Measurements from ENCODE around the gene RBM47.

Gene RBM47

DNA sequence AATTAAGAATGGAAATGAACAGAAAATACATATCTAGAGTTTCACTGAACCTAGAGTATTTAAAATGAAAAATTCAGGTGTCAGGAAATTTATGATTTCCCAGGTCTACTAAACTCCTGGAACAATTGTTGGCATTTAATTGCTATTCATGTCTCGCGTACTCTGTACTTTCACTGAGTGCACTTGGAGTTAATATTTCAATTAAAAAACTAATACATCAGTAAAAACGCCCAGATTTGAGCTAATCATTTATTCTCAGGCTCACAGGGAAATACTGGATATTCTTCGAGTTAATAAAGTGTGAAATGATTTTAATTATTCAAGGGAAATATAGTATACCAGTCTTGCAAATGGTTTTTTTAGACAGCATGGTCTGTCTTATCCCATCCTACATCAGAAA is 168.6 kb downstream of the RBM47 start:
- no peak overlapping the region for H3K4me3 ChIP-seq (ENCODE audit: low read depth, low read length)
- TF ChIP-seq, protein P1, sequence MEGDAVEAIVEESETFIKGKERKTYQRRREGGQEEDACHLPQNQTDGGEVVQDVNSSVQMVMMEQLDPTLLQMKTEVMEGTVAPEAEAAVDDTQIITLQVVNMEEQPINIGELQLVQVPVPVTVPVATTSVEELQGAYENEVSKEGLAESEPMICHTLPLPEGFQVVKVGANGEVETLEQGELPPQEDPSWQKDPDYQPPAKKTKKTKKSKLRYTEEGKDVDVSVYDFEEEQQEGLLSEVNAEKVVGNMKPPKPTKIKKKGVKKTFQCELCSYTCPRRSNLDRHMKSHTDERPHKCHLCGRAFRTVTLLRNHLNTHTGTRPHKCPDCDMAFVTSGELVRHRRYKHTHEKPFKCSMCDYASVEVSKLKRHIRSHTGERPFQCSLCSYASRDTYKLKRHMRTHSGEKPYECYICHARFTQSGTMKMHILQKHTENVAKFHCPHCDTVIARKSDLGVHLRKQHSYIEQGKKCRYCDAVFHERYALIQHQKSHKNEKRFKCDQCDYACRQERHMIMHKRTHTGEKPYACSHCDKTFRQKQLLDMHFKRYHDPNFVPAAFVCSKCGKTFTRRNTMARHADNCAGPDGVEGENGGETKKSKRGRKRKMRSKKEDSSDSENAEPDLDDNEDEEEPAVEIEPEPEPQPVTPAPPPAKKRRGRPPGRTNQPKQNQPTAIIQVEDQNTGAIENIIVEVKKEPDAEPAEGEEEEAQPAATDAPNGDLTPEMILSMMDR (IDR thresholded peaks at IDR 0.05; ENCODE audit: low read depth, low read length, missing control alignments) = no peak
- no peak for DNase-seq (ENCODE audit: low read depth)

- TF ChIP-seq, protein P1 (IDR thresholded peaks at IDR 0.05; ENCODE audit: low read depth, low read length, missing control alignments) = no peak
- no peak for DNase-seq (ENCODE audit: low read depth)
Observed at GRCh38 chr4:40458683-40459082, 171.0 kb downstream of the RBM47 start.

DNA sequence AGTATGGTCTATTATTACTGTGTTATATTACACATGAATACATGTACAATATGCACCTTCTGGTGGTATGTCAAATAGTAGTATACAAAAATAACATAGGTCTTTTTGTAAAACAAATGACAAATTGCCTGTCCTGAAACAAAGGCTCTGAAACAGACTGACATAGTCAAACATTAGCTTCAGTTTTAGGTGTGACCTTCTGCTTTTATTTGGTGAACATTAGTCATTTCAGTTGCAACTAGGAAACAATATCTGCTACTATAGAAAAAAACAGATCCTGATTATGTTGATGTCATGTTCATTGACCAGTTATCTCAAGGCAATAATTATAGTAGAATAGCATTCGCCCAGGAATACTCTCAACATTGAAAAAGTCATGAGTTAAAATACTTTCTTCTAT is 171.6 kb downstream of the RBM47 start:
- no peak for DNase-seq (ENCODE audit: low read depth)
- TF ChIP-seq, protein P1 (IDR thresholded peaks at IDR 0.05; ENCODE audit: low read depth, low read length, missing control alignments) = no peak

More at GRCh38 chr4:40458683-40459082, 171.0 kb downstream of the RBM47 start:
- H3K4me3 ChIP-seq (ENCODE audit: low read depth, low read length) = no peak overlapping the region

GRCh38 chr4:40455340-40455902 is 174.2 kb downstream of the RBM47 start:
- no peak for DNase-seq (ENCODE audit: low read depth)
- TF ChIP-seq, protein P1 (IDR thresholded peaks at IDR 0.05; ENCODE audit: low read depth, low read length, missing control alignments) = no peak
- no peak overlapping the region for H3K4me3 ChIP-seq (ENCODE audit: low read depth, low read length)

More for the DNA sequence above, 171.6 kb downstream of the RBM47 start:
- H3K4me3 ChIP-seq (ENCODE audit: low read depth, low read length) = no peak overlapping the region

- no peak for DNase-seq (ENCODE audit: low read depth)
- TF ChIP-seq, protein P1 (IDR thresholded peaks at IDR 0.05; ENCODE audit: low read depth, low read length, missing control alignments) = no peak
- H3K4me3 ChIP-seq (ENCODE audit: low read depth, low read length) = no peak overlapping the region
Observed at GRCh38 chr4:40454816-40455215, 174.8 kb downstream of the RBM47 start.

DNA sequence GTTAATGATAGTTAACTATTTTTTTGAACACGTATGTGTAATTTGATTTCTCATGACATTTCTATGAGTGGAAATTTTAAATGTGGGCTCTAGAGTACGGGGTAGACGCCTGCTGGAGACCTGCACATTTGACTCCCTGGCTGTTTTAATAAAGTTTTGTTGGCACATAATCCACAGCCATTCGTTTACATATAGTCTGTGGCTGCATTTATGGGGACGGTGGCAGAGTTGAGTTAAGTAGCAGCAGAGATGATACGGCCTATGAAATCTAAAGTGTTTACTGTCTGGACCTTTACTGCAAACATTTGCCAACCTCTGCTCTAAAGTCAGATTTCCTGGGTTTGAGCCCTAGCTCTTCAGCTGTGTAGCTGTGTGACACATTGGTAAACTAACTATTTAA is 175.8 kb downstream of the RBM47 start:
- H3K4me3 ChIP-seq (ENCODE audit: low read depth, low read length) = no peak overlapping the region
- DNase-seq (ENCODE audit: low read depth) = no peak
- TF ChIP-seq, protein P1 (IDR thresholded peaks at IDR 0.05; ENCODE audit: low read depth, low read length, missing control alignments) = no peak

DNA sequence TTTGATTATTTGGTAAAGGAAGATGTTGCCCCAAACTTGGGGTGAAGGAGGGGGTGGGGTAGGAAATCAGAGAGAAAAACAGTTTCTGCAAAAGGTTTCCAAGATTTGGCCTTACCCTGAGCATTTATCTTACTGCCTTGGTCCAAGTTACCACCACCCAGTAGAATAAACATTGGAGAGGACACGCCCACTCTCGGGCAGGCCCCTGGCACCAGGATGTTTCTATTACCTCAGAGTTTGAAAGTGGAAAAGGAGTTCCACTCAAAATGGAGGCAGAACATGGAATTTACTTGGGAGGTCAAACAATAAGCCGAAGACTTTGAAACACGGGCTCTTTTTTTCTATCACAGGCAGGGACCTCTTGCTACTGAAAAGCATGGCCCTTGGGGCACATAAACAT is 180.8 kb downstream of the RBM47 start:
- TF ChIP-seq, protein P1 (IDR thresholded peaks at IDR 0.05; ENCODE audit: low read depth, low read length, missing control alignments) = no peak
- DNase-seq (ENCODE audit: low read depth) = no peak
- no peak overlapping the region for H3K4me3 ChIP-seq (ENCODE audit: low read depth, low read length)

All from GM12864 (cell line).